Measurements from ENCODE around the gene ARL10. TPM values are rescaled to one million over a fixed set of nuclear protein-coding genes. Genes with fewer than 3 reads are reported as not detected.

ARL10 gene
- polyA plus RNA-seq, 1 donor (not counting 4 experiments of a cell fraction or from before 2014, with no cell fraction given), result 1.6 TPM

DNA sequence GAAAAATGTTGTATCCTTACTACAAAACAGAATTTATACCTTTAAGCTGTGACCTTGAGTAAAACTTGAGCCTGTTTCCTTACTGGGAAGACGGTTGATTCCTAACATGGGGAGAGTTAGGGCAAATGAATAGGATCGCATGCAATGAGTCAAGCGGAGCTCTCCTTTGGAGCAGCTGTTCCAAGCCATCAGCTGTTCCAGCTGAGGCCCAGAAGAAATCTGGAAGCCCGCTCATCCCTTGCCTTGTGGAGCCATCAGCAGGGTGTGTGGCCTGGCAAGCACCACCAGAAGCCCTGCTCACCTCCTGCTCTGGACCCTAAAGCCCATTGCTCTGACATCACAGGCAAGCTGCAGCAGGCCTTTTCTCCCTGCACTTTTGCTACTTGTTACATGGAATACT is 11.8 kb upstream of the ARL10 start:
- H3K36me3 ChIP-seq (ENCODE audit: control insufficient read depth in 2 of 2, extremely low read depth in 1 of 2, insufficient read depth in 2 of 2, low read length in 2 of 2), result peaks cover 26 to 39% of the 10 kb centered on the region in 2 experiments
- no peaks in the 10 kb centered on the region for H3K9me1 ChIP-seq (ENCODE audit: control insufficient read depth, extremely low read depth, insufficient read depth, low read length)
- dilution Hi-C loops (cut with MboI; ENCODE audit: extremely low pct_ligation_motif_present, low sequenced_read_pairs), result no loop called here
- no peak overlapping the region for H2AFZ ChIP-seq (ENCODE audit: control insufficient read depth, low read length)
- no peaks in the 10 kb centered on the region for H3K27me3 ChIP-seq (ENCODE audit: control insufficient read depth, extremely low read depth, insufficient read depth, low read length)
- H3K79me2 ChIP-seq (ENCODE audit: control insufficient read depth, insufficient read depth, low read length), result peaks cover 61% of the 10 kb centered on the region
- no peak overlapping the region for H3K27ac ChIP-seq (ENCODE audit: control insufficient read depth, insufficient read depth, low read length)
- TF ChIP-seq EZH2 (IDR thresholded peaks at IDR 0.05; ENCODE audit: low read length), result no peak
- TF ChIP-seq, protein P1, sequence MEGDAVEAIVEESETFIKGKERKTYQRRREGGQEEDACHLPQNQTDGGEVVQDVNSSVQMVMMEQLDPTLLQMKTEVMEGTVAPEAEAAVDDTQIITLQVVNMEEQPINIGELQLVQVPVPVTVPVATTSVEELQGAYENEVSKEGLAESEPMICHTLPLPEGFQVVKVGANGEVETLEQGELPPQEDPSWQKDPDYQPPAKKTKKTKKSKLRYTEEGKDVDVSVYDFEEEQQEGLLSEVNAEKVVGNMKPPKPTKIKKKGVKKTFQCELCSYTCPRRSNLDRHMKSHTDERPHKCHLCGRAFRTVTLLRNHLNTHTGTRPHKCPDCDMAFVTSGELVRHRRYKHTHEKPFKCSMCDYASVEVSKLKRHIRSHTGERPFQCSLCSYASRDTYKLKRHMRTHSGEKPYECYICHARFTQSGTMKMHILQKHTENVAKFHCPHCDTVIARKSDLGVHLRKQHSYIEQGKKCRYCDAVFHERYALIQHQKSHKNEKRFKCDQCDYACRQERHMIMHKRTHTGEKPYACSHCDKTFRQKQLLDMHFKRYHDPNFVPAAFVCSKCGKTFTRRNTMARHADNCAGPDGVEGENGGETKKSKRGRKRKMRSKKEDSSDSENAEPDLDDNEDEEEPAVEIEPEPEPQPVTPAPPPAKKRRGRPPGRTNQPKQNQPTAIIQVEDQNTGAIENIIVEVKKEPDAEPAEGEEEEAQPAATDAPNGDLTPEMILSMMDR (optimal IDR thresholded peaks at IDR 0.05 in 1 of 3, IDR thresholded peaks at IDR 0.05 in 1 of 3, conservative IDR thresholded peaks at IDR 0.05 in 1 of 3; ENCODE audit: extremely low read depth in 1 of 3, insufficient read depth in 2 of 3, low read length in 3 of 3), result no peak
- H3K9me3 ChIP-seq (ENCODE audit: control insufficient read depth, low read depth, low read length), result no peaks in the 10 kb centered on the region
- no peak overlapping the region for H3K9ac ChIP-seq (ENCODE audit: control insufficient read depth, extremely low read depth, insufficient read depth, low read length)
- peaks cover 2% of the 10 kb centered on the region for H4K20me1 ChIP-seq (ENCODE audit: control insufficient read depth, extremely low read depth, insufficient read depth, low read length)
- H3K4me2 ChIP-seq (ENCODE audit: control insufficient read depth, extremely low read depth, insufficient read depth, low read depth, low read length), result no peak overlapping the region
- FAIRE-seq (no peak), DNase-seq (ENCODE audit: low read depth, low spot score) (no peak)
- H3K4me1 ChIP-seq (ENCODE audit: control insufficient read depth, extremely low read depth, insufficient read depth, low read length), result no peaks in the 10 kb centered on the region
- H3K4me3 ChIP-seq (ENCODE audit: control insufficient read depth in 2 of 3, extremely low read depth in 1 of 3, insufficient read depth in 2 of 3, low read depth in 1 of 3, low read length in 3 of 3), result no peak overlapping the region

DNA sequence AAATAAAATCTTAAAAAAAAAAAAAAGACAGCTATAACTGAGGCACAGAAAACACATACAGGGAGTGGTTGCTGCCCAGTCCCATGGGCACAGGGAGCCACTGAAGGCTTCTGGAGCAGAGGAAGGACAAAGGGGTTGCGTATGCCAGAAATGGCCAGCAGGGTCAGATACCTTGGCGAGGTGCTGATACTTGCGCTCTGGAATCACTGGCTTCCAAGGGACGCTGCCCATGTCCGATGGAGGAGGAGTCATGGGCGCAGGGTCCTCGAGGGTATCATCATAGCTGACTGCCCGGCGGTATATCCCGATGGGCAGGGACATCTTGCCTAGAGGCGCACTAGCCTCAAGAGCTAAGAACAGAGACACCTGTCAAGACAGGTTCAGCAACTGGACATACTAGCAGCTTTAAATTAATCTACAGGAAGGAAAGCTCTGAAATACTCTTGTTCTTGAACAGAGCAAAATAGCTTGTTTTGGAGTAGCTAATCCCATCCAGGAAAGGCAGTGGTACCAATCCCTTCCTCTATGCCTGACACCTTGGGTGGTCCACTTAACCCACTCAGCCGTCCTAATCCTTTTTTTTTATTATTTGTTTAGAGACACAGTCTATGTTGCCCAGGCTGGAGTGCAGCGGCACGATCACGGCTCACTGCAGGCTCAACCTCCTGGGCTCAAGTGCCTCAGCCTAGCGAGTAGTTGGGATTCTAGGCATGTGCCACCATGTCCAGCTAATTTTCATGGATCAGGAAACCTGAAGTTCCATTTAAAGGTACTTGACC is 9.7 kb upstream of the ARL10 start:
- Histone ChIP-seq H3K79me2 (ENCODE audit: control insufficient read depth, insufficient read depth, low read length) (peaks cover 72% of the 10 kb centered on the region), H3K4me3 (ENCODE audit: control insufficient read depth in 2 of 3, extremely low read depth in 1 of 3, insufficient read depth in 2 of 3, low read depth in 1 of 3, low read length in 3 of 3) (no peak overlapping the region), H3K9me3 (ENCODE audit: control insufficient read depth, low read depth, low read length) (no peaks in the 10 kb centered on the region), H3K4me2 (ENCODE audit: control insufficient read depth, extremely low read depth, insufficient read depth, low read depth, low read length) (no peak overlapping the region), H3K9me1 (ENCODE audit: control insufficient read depth, extremely low read depth, insufficient read depth, low read length) (no peaks in the 10 kb centered on the region), H3K27me3 (ENCODE audit: control insufficient read depth, extremely low read depth, insufficient read depth, low read length) (no peaks in the 10 kb centered on the region), H3K9ac (ENCODE audit: control insufficient read depth, extremely low read depth, insufficient read depth, low read length) (no peak overlapping the region), H2AFZ (ENCODE audit: control insufficient read depth, low read length) (no peak overlapping the region), H3K27ac (ENCODE audit: control insufficient read depth, insufficient read depth, low read length) (no peak overlapping the region), H4K20me1 (ENCODE audit: control insufficient read depth, extremely low read depth, insufficient read depth, low read length) (peaks cover 2% of the 10 kb centered on the region), H3K4me1 (ENCODE audit: control insufficient read depth, extremely low read depth, insufficient read depth, low read length) (peaks cover 6% of the 10 kb centered on the region), H3K36me3 (ENCODE audit: control insufficient read depth in 2 of 2, extremely low read depth in 1 of 2, insufficient read depth in 2 of 2, low read length in 2 of 2) (peaks cover 26 to 32% of the 10 kb centered on the region in 2 experiments)
- TF ChIP-seq EZH2 (IDR thresholded peaks at IDR 0.05; ENCODE audit: low read length), result no peak
- TF ChIP-seq, protein P1 (optimal IDR thresholded peaks at IDR 0.05 in 1 of 3, IDR thresholded peaks at IDR 0.05 in 1 of 3, conservative IDR thresholded peaks at IDR 0.05 in 1 of 3; ENCODE audit: extremely low read depth in 1 of 3, insufficient read depth in 2 of 3, low read length in 3 of 3), result no peak
- no peak for DNase-seq (ENCODE audit: low read depth, low spot score)
- dilution Hi-C loops (cut with MboI; ENCODE audit: extremely low pct_ligation_motif_present, low sequenced_read_pairs), result no loop called here
- no peak for FAIRE-seq

Data from keratinocyte (primary cell).